ENCODE results near the gene FERMT2. TPM values are rescaled to one million over a fixed set of nuclear protein-coding genes. Genes with fewer than 3 reads are reported as not detected.

The FERMT2 gene
- total and polyA plus RNA-seq, 2 experiments from 2014 or later: 108 to 148 TPM

DNA sequence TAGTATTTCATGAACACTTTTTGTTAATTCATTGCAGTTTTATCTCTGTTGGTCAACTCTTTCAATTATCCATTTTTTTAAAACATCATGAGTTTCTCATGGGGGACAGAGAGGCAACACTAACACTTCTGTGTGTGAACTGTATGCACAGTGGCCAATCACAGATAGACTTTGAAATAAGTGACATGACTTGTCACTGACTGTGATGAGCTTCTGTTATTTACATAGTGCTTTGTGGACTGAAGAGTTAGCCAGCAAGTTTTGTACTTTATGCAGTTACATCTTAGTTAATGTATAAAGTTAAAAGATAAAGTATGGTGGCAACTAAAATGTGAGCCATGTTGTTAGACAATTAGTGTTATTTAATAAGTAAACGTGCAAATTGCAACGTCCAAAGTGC is 16.1 kb downstream of the FERMT2 start:
- Histone ChIP-seq H3K27ac (ENCODE audit: low read depth) (no peak overlapping the region), H3K36me3 (ENCODE audit: insufficient read depth) (no peaks in the 10 kb centered on the region), H3K4me2 (no peak overlapping the region), H3K4me3 (no peak overlapping the region), H3K27me3 (ENCODE audit: insufficient read depth) (no peaks in the 10 kb centered on the region), H3K4me1 (ENCODE audit: insufficient read depth) (peaks cover 28% of the 10 kb centered on the region), H3K79me2 (replicated peaks; ENCODE audit: insufficient read depth) (peaks cover 100% of the 10 kb centered on the region), H3K9me2 (ENCODE audit: insufficient read depth) (no peaks in the 10 kb centered on the region), H3F3A (replicated peaks; ENCODE audit: low read depth) (no peaks in the 10 kb centered on the region), H4K20me1 (replicated peaks; ENCODE audit: insufficient read depth) (peaks cover 8% of the 10 kb centered on the region), H2AFZ (no peak overlapping the region)
- Mint-ChIP-seq H3K36me3 (ENCODE audit: low read depth) (no peaks in the 10 kb centered on the region), H3K27me3 (ENCODE audit: insufficient read depth, low read depth, poor library complexity) (no peaks in the 10 kb centered on the region), H3K4me1 (peaks cover 35% of the 10 kb centered on the region), H3K4me3 (no peak overlapping the region), H3K27ac (no peak overlapping the region), H3K9me3 (no peaks in the 10 kb centered on the region)
- no peak for TF ChIP-seq JUNB (IDR thresholded peaks at IDR 0.05; ENCODE audit: unreplicated experiment)
- TF ChIP-seq NANOG (IDR thresholded peaks at IDR 0.05; ENCODE audit: borderline replicate concordance): no peak
- TF ChIP-seq ZNF331 (CRISPR knock-in tag; IDR thresholded peaks at IDR 0.05; ENCODE audit: low read depth): no peak
- TF ChIP-seq POLR2AphosphoS5 (IDR thresholded peaks at IDR 0.05; ENCODE audit: low read depth): no peak
- no peak for TF ChIP-seq STAT1 (IDR thresholded peaks at IDR 0.05; ENCODE audit: unreplicated experiment)
- TF ChIP-seq EZH2 (IDR thresholded peaks at IDR 0.05; ENCODE audit: low read depth, unreplicated experiment): no peak
- TF ChIP-seq, protein P1, sequence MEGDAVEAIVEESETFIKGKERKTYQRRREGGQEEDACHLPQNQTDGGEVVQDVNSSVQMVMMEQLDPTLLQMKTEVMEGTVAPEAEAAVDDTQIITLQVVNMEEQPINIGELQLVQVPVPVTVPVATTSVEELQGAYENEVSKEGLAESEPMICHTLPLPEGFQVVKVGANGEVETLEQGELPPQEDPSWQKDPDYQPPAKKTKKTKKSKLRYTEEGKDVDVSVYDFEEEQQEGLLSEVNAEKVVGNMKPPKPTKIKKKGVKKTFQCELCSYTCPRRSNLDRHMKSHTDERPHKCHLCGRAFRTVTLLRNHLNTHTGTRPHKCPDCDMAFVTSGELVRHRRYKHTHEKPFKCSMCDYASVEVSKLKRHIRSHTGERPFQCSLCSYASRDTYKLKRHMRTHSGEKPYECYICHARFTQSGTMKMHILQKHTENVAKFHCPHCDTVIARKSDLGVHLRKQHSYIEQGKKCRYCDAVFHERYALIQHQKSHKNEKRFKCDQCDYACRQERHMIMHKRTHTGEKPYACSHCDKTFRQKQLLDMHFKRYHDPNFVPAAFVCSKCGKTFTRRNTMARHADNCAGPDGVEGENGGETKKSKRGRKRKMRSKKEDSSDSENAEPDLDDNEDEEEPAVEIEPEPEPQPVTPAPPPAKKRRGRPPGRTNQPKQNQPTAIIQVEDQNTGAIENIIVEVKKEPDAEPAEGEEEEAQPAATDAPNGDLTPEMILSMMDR (conservative IDR thresholded peaks at IDR 0.05; ENCODE audit: low read depth in 2 of 2): no peak
- TF ChIP-seq, protein P2, sequence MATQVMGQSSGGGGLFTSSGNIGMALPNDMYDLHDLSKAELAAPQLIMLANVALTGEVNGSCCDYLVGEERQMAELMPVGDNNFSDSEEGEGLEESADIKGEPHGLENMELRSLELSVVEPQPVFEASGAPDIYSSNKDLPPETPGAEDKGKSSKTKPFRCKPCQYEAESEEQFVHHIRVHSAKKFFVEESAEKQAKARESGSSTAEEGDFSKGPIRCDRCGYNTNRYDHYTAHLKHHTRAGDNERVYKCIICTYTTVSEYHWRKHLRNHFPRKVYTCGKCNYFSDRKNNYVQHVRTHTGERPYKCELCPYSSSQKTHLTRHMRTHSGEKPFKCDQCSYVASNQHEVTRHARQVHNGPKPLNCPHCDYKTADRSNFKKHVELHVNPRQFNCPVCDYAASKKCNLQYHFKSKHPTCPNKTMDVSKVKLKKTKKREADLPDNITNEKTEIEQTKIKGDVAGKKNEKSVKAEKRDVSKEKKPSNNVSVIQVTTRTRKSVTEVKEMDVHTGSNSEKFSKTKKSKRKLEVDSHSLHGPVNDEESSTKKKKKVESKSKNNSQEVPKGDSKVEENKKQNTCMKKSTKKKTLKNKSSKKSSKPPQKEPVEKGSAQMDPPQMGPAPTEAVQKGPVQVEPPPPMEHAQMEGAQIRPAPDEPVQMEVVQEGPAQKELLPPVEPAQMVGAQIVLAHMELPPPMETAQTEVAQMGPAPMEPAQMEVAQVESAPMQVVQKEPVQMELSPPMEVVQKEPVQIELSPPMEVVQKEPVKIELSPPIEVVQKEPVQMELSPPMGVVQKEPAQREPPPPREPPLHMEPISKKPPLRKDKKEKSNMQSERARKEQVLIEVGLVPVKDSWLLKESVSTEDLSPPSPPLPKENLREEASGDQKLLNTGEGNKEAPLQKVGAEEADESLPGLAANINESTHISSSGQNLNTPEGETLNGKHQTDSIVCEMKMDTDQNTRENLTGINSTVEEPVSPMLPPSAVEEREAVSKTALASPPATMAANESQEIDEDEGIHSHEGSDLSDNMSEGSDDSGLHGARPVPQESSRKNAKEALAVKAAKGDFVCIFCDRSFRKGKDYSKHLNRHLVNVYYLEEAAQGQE (IDR thresholded peaks at IDR 0.05; ENCODE audit: unreplicated experiment): no peak
- TF ChIP-seq ZNF462 (CRISPR knock-in tag; IDR thresholded peaks at IDR 0.05): no peak
- TF ChIP-seq CREB1 (CRISPR knock-in tag; IDR thresholded peaks at IDR 0.05; ENCODE audit: low read depth): no peak
- TF ChIP-seq ETS1 (IDR thresholded peaks at IDR 0.05): no peak
- TF ChIP-seq EZH2phosphoT487 (IDR thresholded peaks at IDR 0.05; ENCODE audit: unreplicated experiment): no peak
- DNase-seq (ENCODE audit: low spot score): no peak
- ATAC-seq: no peak

Data from GM23338 (cell line).